Brain microvascular endothelial cell (primary cell): Measurements from ENCODE around the gene JAK3.
A peak's percentile ranks its signal among the peaks of the same experiment; 100 is the strongest.
"Not testable (repeated sequence)": the region's sequence is repeated elsewhere in the genome, so short reads cannot be mapped to it uniquely, and the experiment has no call there.

ENCODE experiments used
- DNase-seq: peaks from one replicate; pipeline ENCODE4 v3.0.0-alpha.2; 2020
- H3K27ac ChIP-seq: fragments of 250-450 bp; sonication (Bioruptor Pico); 2 replicates; pipeline ENCODE4 v1.5.1; 2020; ENCODE audit warnings: mild to moderate bottlenecking, moderate library complexity
- H3K27me3 ChIP-seq: fragments of 250-450 bp; sonication (Bioruptor Pico); replicated peaks from 2 replicates; pipeline ENCODE4 v1.5.1; 2020; ENCODE audit warnings: mild to moderate bottlenecking
- H3K36me3 ChIP-seq: fragments of 250-450 bp; sonication (Bioruptor Pico); replicated peaks from 2 replicates; pipeline ENCODE4 v1.5.1; 2020; ENCODE audit warnings: mild to moderate bottlenecking
- H3K4me3 ChIP-seq: 2 replicates; pipeline ENCODE4 v1.5.1; 2011; ENCODE audit warnings: low read depth, mild to moderate bottlenecking, control low read depth, low read length, moderate library complexity
- CTCF ChIP-seq: IDR thresholded peaks from 2 replicates; pipeline ENCODE4 v1.5.1; 2011; ENCODE audit warnings: low read depth, mild to moderate bottlenecking, moderate library complexity, low read length, control low read depth, inconsistent platforms; ENCODE audit errors: missing control alignments
- in situ Hi-C: cut with HindIII; loops from 2 replicates; pipeline ENCODE4 v1.10.0; 2017; ENCODE audit warnings: low sequenced_read_pairs, low pct_ligation_motif_present

Gene JAK3

GRCh38 chr19:17778968-17779929 lies 68.5 kb downstream of the JAK3 start:
- no peak for DNase-seq
- Histone ChIP-seq H3K4me3 (no peak overlapping the region), H3K27ac (no peak overlapping the region), H3K36me3 (no peaks in the 10 kb centered on the region), H3K27me3 (no peaks in the 10 kb centered on the region)
- in situ Hi-C loops: no loop called here
- no peak for TF ChIP-seq CTCF

- peak overlapping the region; percentile 5 for H3K4me3 ChIP-seq
Measured at GRCh38 chr19:17778251-17778967, 69.4 kb downstream of the JAK3 start.

GRCh38 chr19:17777840-17778239 lies 69.9 kb downstream of the JAK3 start:
- H3K36me3 ChIP-seq, H3K4me3 ChIP-seq, H3K27me3 ChIP-seq, in situ Hi-C loops, H3K27ac ChIP-seq, DNase-seq: not testable (repeated sequence)

More at GRCh38 chr19:17778251-17778967, 69.4 kb downstream of the JAK3 start:
- Histone ChIP-seq H3K27ac (no peak overlapping the region), H3K27me3 (no peaks in the 10 kb centered on the region), H3K36me3 (no peaks in the 10 kb centered on the region)
- DNase-seq: peak; percentile 61
- in situ Hi-C loops: no loop called here
- TF ChIP-seq CTCF: no peak

- H3K27ac ChIP-seq: no peak overlapping the region
- in situ Hi-C loops: no loop called here
Measured at GRCh38 chr19:17775991-17776803, 71.6 kb downstream of the JAK3 start.

GRCh38 chr19:17775245-17775927 lies 72.4 kb downstream of the JAK3 start:
- Histone ChIP-seq H3K27me3 (no peaks in the 10 kb centered on the region), H3K27ac (no peak overlapping the region), H3K36me3 (no peaks in the 10 kb centered on the region), H3K4me3 (no peak overlapping the region)
- peak; percentile 46 for DNase-seq
- in situ Hi-C loops: no loop called here
- TF ChIP-seq CTCF: peak; percentile 81

More at GRCh38 chr19:17775991-17776803, 71.6 kb downstream of the JAK3 start:
- no peak for TF ChIP-seq CTCF
- Histone ChIP-seq H3K36me3 (no peaks in the 10 kb centered on the region), H3K27me3 (no peaks in the 10 kb centered on the region), H3K4me3 (no peak overlapping the region)
- no peak for DNase-seq
